Ishikawa (cell line): ENCODE measurements around the gene INPP5J.

Experiments used
- CEBPB ChIP-seq: IDR thresholded peaks from 2 replicates; pipeline ENCODE4 v1.6.1; 2012
- CREB1 ChIP-seq: IDR thresholded peaks from 2 replicates; pipeline ENCODE4 v1.6.1; 2012; ENCODE audit warnings: low read depth
- EGR1 ChIP-seq: IDR thresholded peaks from 2 replicates; pipeline ENCODE4 v1.6.1; 2012
- EP300 ChIP-seq: IDR thresholded peaks from 2 replicates; pipeline ENCODE4 v1.6.1; 2012; ENCODE audit warnings: borderline replicate concordance
- FOXM1 ChIP-seq: IDR thresholded peaks from 2 replicates; pipeline ENCODE4 v1.6.1; 2012; ENCODE audit warnings: low read depth, borderline replicate concordance
- NFIC ChIP-seq: IDR thresholded peaks from 2 replicates; pipeline ENCODE4 v1.6.1; 2012
- RAD21 ChIP-seq: IDR thresholded peaks from 2 replicates; pipeline ENCODE4 v1.6.1; 2012; ENCODE audit warnings: low read depth
- TAF1 ChIP-seq: IDR thresholded peaks from 2 replicates; pipeline ENCODE4 v1.6.1; 2012; ENCODE audit warnings: low read depth, mild to moderate bottlenecking
- TCF12 ChIP-seq: IDR thresholded peaks from 2 replicates; pipeline ENCODE4 v1.6.1; 2012; ENCODE audit warnings: low read depth
- TEAD4 ChIP-seq: IDR thresholded peaks from 2 replicates; pipeline ENCODE4 v1.6.1; 2012
- YY1 ChIP-seq: IDR thresholded peaks from 2 replicates; pipeline ENCODE4 v1.6.1; 2012; ENCODE audit warnings: low read depth
- ZBTB7A ChIP-seq: IDR thresholded peaks from 2 replicates; pipeline ENCODE4 v1.6.1; 2012; ENCODE audit warnings: low read depth
- TF ChIP-seq, protein P1 (sequence below): IDR thresholded peaks from 2 replicates; pipeline ENCODE4 v1.6.1; 2012
- TF ChIP-seq, protein P2 (sequence below): IDR thresholded peaks from 2 replicates; pipeline ENCODE4 v1.6.1; 2012; ENCODE audit warnings: low read depth, mild to moderate bottlenecking
- TF ChIP-seq, protein P3 (sequence below): IDR thresholded peaks from 2 replicates; pipeline ENCODE4 v1.6.1; 2012

The INPP5J gene

DNA sequence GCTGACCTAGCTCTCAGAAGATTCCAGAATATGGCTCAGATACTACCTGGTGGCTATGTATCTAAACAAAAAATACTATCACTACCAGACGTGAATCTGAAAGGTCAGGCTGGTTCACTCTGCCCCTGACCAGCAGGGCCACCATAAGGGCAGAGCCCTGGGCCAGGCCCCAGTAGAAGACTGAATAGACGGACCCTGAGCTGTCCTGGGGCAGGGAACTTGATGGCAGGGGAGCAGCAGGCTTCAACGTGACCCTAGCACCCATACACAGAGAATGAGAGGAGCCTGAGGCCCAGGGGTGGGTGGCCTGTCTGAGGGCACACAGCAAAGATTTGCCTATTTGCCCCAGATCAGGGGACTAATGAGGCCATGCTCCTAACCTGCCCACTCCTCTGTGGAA lies 30.6 kb downstream of the INPP5J start:
- TF ChIP-seq, protein P1, sequence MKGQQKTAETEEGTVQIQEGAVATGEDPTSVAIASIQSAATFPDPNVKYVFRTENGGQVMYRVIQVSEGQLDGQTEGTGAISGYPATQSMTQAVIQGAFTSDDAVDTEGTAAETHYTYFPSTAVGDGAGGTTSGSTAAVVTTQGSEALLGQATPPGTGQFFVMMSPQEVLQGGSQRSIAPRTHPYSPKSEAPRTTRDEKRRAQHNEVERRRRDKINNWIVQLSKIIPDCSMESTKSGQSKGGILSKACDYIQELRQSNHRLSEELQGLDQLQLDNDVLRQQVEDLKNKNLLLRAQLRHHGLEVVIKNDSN, result no peak
- TF ChIP-seq CEBPB, result no peak

DNA sequence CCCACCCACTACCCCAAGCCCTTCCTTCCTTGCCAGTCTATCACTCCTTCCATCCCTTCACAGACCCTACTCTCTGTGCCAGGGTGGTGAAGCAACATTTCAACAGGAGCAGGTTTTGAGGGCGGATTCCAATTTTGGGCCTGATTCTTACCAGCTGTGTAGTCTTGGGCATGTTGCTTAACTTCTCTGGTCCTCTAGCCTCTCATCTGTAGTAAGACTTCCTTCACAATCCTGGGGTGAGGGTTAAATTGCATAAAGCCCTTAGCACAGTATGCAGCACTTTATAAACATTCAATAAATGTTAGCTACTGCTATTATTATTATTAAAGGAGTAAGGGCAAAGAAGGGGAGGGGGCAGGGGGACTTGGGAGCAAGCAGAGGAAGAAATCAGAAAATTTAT lies 32.2 kb downstream of the INPP5J start:
- TF ChIP-seq, protein P2, sequence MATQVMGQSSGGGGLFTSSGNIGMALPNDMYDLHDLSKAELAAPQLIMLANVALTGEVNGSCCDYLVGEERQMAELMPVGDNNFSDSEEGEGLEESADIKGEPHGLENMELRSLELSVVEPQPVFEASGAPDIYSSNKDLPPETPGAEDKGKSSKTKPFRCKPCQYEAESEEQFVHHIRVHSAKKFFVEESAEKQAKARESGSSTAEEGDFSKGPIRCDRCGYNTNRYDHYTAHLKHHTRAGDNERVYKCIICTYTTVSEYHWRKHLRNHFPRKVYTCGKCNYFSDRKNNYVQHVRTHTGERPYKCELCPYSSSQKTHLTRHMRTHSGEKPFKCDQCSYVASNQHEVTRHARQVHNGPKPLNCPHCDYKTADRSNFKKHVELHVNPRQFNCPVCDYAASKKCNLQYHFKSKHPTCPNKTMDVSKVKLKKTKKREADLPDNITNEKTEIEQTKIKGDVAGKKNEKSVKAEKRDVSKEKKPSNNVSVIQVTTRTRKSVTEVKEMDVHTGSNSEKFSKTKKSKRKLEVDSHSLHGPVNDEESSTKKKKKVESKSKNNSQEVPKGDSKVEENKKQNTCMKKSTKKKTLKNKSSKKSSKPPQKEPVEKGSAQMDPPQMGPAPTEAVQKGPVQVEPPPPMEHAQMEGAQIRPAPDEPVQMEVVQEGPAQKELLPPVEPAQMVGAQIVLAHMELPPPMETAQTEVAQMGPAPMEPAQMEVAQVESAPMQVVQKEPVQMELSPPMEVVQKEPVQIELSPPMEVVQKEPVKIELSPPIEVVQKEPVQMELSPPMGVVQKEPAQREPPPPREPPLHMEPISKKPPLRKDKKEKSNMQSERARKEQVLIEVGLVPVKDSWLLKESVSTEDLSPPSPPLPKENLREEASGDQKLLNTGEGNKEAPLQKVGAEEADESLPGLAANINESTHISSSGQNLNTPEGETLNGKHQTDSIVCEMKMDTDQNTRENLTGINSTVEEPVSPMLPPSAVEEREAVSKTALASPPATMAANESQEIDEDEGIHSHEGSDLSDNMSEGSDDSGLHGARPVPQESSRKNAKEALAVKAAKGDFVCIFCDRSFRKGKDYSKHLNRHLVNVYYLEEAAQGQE, result no peak
- TF ChIP-seq NFIC, result no peak
- TF ChIP-seq, protein P3, sequence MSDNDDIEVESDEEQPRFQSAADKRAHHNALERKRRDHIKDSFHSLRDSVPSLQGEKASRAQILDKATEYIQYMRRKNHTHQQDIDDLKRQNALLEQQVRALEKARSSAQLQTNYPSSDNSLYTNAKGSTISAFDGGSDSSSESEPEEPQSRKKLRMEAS, result no peak

DNA sequence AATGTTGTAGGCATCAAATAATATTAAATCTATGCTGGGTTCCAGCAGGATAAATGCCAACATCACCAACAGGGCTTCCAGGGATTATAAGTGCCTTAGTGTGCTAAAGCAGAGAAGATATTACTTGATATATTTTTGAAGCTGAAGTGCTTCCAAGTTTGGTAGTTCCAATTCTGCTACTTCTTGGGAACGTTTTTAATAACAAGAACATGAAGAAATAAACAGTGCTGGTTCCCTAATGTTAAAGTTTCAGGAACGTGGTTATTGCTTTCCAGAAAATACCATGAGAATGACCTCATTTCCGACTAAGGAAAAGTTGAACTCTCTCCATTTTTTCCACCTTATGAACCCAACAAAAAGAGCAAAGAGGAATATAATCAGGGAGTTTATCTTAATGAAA lies 32.7 kb downstream of the INPP5J start:
- TF ChIP-seq TEAD4 (no peak), NFIC (no peak), RAD21 (no peak), FOXM1 (no peak), EP300 (no peak), CEBPB (no peak), TAF1 (no peak), CREB1 (no peak), YY1 (no peak), TCF12 (no peak), ZBTB7A (no peak), EGR1 (no peak)
- TF ChIP-seq, protein P2, result no peak
- TF ChIP-seq, protein P1, result no peak
- TF ChIP-seq, protein P3, result no peak

DNA sequence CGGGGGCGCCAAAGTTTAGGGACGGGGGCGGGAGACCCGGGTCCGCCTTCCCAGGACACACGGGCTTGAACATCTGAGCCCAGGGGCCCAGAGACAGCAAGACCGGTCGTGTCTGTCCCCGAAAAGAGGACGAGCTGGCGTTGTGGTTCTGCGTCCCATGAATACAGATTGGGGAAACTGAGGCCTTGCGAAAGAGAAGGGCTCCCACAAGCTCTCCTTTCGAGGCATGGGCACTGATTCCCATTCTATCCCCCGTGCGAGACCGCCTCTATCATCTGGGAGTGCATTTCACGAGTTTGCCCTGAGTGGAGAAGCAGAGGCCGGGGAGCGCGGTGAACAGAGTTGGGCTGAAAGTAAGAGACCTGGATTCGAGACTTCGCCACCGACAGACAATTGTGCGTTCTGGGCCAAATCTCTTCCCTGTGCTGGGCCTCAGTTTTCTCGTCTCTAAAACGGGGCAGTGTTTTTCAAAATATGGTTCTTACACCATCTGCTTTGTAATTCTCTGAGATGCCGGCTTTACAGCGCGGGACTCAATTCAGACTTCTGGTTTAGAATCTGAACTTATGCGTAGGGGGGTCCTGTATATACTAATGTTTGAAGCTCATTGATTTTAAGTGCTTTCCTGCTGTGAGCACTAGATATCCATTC lies 37.7 kb downstream of the INPP5J start:
- TF ChIP-seq TAF1, result no peak
- no peak for TF ChIP-seq EGR1
- TF ChIP-seq, protein P1, result no peak
- TF ChIP-seq ZBTB7A, result no peak
- TF ChIP-seq NFIC, result no peak

DNA sequence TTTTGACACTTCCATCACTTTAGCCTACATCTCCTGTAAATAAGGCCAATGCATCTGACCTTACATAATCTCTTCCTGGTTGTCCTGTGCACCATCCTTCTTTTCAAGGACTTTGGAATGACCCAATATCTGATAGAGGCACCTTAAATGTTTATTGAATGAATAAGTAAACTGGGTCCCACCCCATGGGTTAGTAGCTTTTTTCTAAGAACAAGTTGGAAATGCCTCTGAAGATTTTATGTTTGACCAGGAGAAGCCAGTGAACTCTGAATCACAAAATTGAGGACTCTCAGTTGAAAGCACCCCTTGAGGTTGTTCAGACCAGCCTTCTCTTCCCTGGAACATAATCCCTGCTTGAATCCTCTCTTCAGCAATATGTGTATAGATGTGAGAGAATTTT lies 38.6 kb downstream of the INPP5J start:
- TF ChIP-seq RAD21 (no peak), TCF12 (no peak), CREB1 (no peak), YY1 (no peak), FOXM1 (no peak), TEAD4 (no peak), NFIC (no peak), CEBPB (no peak)
- TF ChIP-seq, protein P2, result no peak
- TF ChIP-seq, protein P1, result no peak
